Suppressor macrophage treated with lipopolysaccharide for 1 hour (primary cell): Measurements from ENCODE around the gene LIPC.

Source experiments
- DNase-seq, 3 donors: peaks; one replicate each; pipeline ENCODE4 v3.0.0-alpha.2; 2020 to 2022

Gene LIPC

DNA sequence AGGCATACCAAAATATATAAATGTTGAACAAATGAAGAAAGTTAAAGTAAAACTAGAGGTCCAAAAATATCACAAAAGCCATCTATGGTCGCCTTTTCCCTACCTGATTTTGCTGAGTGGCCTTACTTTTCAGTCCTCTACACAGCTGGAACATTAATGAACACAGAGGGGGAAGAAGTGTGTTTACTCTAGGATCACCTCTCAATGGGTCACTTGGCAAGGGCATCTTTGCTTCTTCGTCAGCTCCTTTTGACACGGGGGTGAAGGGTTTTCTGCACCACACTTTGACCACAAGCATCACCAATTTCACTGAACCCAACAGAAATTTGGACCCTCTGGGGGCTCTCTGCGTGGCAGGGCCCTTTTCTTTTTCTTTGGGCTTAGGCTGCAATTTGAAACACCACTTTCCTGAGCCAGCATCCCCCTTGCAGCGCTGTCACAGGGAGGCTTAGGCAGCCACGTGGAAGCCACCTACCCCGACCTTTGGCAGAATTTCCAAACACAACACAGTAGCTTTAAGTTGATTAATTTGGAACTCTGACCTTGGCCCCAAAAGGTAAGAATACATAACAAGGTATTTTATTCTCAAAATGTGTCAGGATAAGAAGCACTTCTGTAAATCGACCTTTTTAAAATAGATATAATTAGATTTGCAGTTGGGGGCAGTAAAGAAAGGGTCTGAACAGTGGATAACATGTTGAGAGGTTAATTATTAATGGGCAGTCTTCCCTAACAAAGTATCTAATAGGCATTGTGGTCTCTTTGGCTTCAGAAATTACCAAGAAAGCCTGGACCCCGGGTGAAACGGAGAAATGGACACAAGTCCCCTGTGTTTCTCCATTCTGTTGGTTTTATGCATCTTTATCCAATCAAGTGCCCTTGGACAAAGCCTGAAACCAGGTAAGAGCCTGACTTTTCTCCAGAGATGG lies at the start of gene LIPC:
TSS of gene LIPC (plus strand) at position 771 of the 929 bp plus-strand sequence. CDS start at position 813, 42 bp downstream.
- DNase-seq = no peak

DNA sequence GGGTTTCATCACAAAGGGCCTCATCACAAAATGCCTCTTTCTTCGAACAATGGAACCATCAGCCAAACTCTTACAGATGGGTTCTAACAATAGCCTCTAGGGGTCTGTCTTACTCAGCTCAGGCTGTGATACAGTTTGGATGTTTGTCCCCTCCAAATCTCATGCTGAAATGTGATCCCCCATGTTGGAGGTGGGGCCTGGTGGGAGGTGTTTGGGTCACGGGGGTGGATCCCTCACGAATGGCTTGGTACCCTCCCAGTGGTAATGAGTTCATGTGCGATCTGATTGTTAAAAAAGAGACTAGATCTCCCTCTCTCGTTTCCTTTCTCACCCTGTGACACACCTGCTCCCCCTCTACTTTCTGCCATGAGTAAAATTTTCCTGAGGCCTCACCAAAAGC lies 47.9 kb upstream of the LIPC start:
- DNase-seq = no peak

DNA sequence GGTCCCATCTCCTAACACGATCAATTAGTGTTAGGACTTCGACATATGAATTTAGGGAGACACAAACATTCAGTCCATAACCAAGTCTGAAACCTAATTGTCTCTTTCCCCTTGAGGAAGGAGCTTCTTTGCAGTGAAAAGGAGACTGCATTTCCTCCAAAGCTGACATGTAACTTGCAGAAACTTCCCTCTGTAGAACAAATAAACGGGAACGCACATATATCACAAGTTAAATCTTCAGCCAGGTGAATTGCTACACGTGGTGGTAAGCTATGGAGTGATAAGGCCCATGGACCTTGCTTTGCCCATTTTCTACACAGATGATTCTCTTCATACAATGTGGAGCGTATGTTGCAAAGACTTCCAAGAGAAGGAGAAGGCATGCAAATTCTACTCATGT lies 47.1 kb upstream of the LIPC start:
- no peak for DNase-seq

DNA sequence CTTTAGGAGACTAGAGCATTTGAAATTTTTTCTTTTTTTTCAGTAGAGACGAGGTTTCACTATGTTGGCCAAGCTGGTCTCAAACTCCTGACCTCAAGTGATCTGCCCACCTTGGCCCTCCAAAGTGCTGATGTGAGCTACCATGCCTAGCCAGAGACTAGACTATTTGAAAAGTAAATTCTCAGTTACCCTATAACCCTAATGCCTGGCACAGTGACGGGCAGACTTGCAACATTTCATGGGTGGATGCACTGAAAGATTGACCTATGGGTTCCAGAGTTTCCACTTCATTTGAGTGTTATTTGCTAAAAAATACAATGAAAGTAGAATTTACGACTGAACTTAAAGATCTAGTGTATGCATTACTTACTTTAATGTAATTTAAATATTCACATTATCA lies 45.7 kb upstream of the LIPC start:
- no peak for DNase-seq

DNA sequence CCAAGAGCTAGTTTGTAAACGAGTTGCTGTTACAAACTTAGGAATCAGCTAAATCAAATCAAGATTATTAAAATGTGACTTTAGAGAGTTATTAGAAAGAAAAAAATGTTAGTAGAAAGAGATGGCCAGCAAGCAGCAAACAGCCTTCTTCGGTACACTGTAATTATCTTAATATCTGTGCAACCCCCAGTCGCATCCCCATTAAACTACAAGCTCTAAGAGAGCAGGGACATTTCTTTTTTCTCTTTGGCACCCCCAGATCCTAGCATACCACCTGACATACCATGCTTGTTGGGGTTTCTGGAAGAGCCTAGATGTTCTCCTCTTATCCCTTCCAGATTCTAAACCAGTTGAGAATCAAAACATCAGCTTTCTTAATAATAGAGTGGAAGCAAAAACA lies 45.1 kb upstream of the LIPC start:
- no peak for DNase-seq

GRCh38 chr15:58387130-58387529 lies 44.7 kb upstream of the LIPC start:
- DNase-seq = peak; percentile 70 to 85 (median 76)

DNA sequence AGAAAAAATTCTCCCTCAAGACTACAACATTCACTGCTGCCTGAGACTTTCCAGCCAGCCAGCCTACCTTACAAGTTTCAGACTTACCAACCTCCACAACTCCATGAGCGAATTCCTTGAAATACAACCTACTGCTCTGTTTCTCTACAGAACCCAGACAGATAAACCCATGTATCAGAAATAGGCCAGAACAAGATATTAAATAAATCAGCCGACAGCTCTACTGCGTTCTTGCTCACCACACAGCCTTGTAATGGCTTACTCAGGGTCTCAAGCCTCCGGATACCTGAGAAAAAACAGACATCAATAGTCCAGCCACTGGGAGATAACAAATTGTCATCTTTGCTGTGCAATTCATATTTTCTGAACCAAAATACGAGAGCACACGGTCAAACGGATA lies 43.6 kb upstream of the LIPC start:
- DNase-seq = no peak

GRCh38 chr15:58390118-58390517 lies 41.7 kb upstream of the LIPC start:
- no peak for DNase-seq

DNA sequence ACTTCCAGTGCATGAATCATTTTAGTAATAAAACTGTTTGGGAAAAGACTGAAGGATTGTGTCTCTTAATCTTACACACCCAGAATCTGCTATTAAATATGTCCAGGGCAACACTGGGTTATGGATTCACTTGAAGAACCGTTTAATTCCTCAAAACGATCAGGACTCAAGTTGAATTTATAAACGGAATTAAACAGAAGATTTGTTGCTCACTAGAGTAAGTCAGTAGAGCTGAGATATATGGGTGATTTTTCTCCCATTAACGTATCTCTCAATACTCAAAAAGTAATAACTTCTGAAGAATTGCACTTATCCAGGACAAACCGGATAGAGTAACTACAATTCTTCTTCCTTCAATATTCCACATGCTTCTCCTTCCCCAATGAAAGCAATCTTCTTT lies 41.1 kb upstream of the LIPC start:
- DNase-seq = no peak

- no peak for DNase-seq
Observed at GRCh38 chr15:58391088-58391487, 40.7 kb upstream of the LIPC start.

- DNase-seq = no peak
Observed at GRCh38 chr15:58392141-58392540, 39.6 kb upstream of the LIPC start.

DNA sequence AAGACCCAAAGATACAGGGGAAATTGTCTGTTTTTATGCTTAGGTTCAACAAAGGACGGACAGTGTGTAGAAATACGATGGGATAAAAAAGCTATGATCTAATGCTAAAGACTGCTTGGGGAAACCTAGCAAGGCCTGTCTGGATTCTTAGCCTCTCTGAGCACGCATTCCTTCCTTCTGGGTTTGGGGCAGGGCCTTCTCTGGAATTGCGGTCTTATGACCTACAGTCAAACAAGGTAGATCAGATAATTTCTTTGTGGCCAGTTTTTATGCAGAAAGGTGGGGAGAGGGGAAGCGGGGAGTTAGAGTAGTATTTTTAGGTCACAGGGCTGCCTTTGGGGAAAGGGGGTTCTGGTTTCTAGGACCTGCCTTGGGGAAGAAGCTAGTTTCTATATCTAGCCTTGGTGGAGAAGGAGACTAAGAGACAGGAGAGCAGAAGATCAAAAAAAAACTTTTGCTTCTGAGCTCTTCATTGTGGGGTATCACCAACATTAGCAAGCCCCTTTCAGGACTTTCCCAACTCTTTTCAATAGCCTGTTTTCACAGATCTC lies 39.1 kb upstream of the LIPC start:
- DNase-seq = no peak

DNA sequence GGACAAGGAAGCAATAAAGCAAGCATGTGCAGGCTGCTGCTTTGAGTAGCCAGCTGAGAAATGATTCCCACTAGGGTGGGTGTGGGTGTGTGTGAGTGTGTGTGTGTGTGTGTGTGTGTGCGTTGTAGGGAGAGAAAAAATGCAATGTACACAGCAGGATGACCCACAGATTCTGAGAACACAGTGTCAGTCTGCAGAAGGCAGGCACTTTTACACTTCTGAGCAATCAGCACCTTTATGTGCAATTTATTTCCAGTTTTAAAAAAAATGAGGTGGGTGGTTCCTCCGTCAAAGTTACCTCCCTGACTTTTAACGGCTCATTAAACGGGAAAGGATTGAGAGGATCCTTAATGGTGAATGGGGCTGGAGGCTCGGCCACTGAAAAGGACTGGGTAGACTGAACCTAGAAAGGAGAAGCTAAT lies 38.5 kb upstream of the LIPC start:
- no peak for DNase-seq

- DNase-seq = no peak
Observed at GRCh38 chr15:58396181-58396580, 35.6 kb upstream of the LIPC start.

DNA sequence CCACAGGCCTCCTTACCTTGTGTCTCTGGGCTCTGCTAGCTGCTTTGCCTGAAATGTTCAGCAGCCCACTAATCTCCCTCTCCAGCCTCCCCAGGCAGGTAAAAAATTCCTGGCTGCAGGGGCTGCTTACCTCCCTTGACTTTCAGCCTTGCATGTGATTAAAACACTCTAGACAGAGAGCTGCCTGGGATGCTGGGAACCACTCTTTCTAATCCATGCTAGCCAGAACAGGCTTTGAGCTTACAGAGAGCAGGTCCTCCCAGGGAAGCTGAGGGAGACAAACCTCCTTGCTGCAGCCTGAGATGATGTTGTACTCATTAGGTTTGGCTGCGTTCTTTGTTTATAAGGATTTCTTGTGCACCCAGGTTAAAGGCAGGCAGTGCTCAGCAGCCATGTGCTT lies 33.7 kb upstream of the LIPC start:
- DNase-seq = no peak

- DNase-seq = no peak
Observed at GRCh38 chr15:58398643-58399042, 33.1 kb upstream of the LIPC start.

GRCh38 chr15:58399739-58400138 lies 32.1 kb upstream of the LIPC start:
- DNase-seq = no peak

- no peak for DNase-seq
Observed at GRCh38 chr15:58401276-58401675, 30.5 kb upstream of the LIPC start.

GRCh38 chr15:58401991-58402649 lies 29.7 kb upstream of the LIPC start:
- DNase-seq = no peak

- DNase-seq = no peak
Observed at GRCh38 chr15:58403581-58403980, 28.2 kb upstream of the LIPC start.

GRCh38 chr15:58404020-58404419 lies 27.8 kb upstream of the LIPC start:
- DNase-seq = no peak

- no peak for DNase-seq
Observed at GRCh38 chr15:58404722-58405121, 27.1 kb upstream of the LIPC start.

DNA sequence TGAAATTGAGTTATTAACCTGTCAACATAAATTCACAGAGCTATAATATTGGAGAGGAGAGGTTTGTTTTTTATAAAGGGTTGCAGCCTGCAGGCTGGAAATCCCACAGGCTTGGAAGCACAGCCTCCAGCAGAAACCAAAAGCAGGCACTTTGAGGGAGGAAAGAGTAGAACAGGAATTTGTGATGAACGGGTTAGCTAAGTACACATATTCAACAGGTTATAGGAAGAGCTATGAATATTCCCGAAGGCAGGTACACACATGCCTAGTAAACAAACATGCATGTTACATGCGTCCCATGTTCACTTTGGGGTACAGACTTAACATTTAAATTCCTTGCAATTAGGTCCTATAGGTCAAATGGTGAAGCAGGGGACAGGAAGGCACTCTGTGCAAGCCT lies 25.9 kb upstream of the LIPC start:
- DNase-seq = no peak

DNA sequence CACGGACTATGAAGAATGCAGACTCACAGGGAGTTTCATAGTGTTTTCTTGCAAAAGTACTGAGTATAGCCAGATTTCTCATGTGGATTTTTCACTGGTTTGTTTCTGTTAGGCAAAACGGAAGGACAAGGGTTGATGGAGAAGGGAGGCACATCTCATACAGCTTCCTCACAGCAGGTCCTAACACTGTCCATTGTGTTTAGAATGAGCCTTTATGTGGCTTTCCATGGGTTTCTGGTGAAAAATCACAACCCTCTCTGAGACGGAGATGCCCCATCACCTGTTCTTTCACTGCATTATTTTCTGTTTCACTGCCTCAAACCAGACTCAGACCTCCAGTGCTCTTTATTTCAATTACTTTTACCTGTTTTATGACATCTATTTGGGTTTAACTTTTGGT lies 25.0 kb upstream of the LIPC start:
- no peak for DNase-seq
